HG03159 (cell line): Measurements from ENCODE around the gene E2F4.

Source experiments
- ATAC-seq: cut with Tn5 transposase; IDR thresholded peaks from one replicate; pipeline ENCODE4 v1.9.1; 2021; ENCODE audit warnings: mild to moderate bottlenecking, moderate library complexity; ENCODE audit not compliant: unreplicated experiment

E2F4 gene

GRCh38 chr16:67173323-67173722 lies 18.6 kb upstream of the E2F4 start:
- ATAC-seq, result no peak

GRCh38 chr16:67173808-67174705 lies 17.9 kb upstream of the E2F4 start:
- no peak for ATAC-seq

- ATAC-seq, result no peak
Measured at GRCh38 chr16:67174706-67175231, 17.2 kb upstream of the E2F4 start.

- ATAC-seq, result no peak
Measured at GRCh38 chr16:67176662-67177061, 15.3 kb upstream of the E2F4 start.

- ATAC-seq, result no peak
Measured at GRCh38 chr16:67177743-67178699, 13.9 kb upstream of the E2F4 start.

GRCh38 chr16:67179421-67180080 lies 12.4 kb upstream of the E2F4 start:
- ATAC-seq, result no peak

GRCh38 chr16:67180166-67180565 lies 11.8 kb upstream of the E2F4 start:
- ATAC-seq, result no peak

- no peak for ATAC-seq
Measured at GRCh38 chr16:67181346-67181745, 10.6 kb upstream of the E2F4 start.

GRCh38 chr16:67182288-67182687 lies 9.7 kb upstream of the E2F4 start:
- no peak for ATAC-seq

- no peak for ATAC-seq
Measured at GRCh38 chr16:67183284-67183626, 8.7 kb upstream of the E2F4 start.

GRCh38 chr16:67183627-67184452 lies 8.1 kb upstream of the E2F4 start, which contains the start of gene MATCAP1:
MATCAP1 (minus strand) TSS chr16:67183963; CDS start chr16:67180610, 3,353 bp downstream.
- ATAC-seq, result peak; percentile 92

GRCh38 chr16:67184453-67184994 lies 7.4 kb upstream of the E2F4 start:
- ATAC-seq, result no peak

GRCh38 chr16:67184995-67185650 lies 6.8 kb upstream of the E2F4 start:
- no peak for ATAC-seq

GRCh38 chr16:67185651-67186134 lies 6.3 kb upstream of the E2F4 start:
- no peak for ATAC-seq

- ATAC-seq, result no peak
Measured at GRCh38 chr16:67186550-67186950, 5.4 kb upstream of the E2F4 start.

GRCh38 chr16:67187175-67187890 lies 4.6 kb upstream of the E2F4 start:
- ATAC-seq, result no peak

- ATAC-seq, result no peak
Measured at GRCh38 chr16:67188323-67188722, 3.6 kb upstream of the E2F4 start.

GRCh38 chr16:67188798-67189197 lies 3.2 kb upstream of the E2F4 start:
- no peak for ATAC-seq
